ENCODE results near the gene HINFP.
"Not testable (repeated sequence)": the region's sequence is repeated elsewhere in the genome, so short reads cannot be mapped to it uniquely, and the experiment has no call there.

HINFP gene

GRCh38 chr11:119175493-119176077, 54.2 kb downstream of the HINFP start:
- Histone ChIP-seq H3K27me3 (ENCODE audit: control insufficient read depth in 1 of 2, insufficient read depth in 2 of 2, low read length in 2 of 2) (no peaks in the 10 kb centered on the region), H3K9ac (ENCODE audit: low read length in 2 of 2) (no peak overlapping the region), H3K9me3 (ENCODE audit: control insufficient read depth in 2 of 2, low read length in 2 of 2) (no peaks in the 10 kb centered on the region), H3K36me3 (ENCODE audit: control insufficient read depth in 2 of 2, insufficient read depth in 2 of 2, low read length in 2 of 2) (peaks cover 14 to 26% of the 10 kb centered on the region in 2 donors), H3K4me1 (ENCODE audit: control insufficient read depth, insufficient read depth, low read length) (no peaks in the 10 kb centered on the region), H3K4me3 (ENCODE audit: low read length in 2 of 2) (no peak overlapping the region), H3K27ac (ENCODE audit: low read length) (no peak overlapping the region)

GRCh38 chr11:119178166-119178680, 56.8 kb downstream of the HINFP start:
- no peaks in the 10 kb centered on the region for H3K4me1 ChIP-seq (ENCODE audit: control insufficient read depth, insufficient read depth, low read length)
- H3K9ac ChIP-seq (ENCODE audit: low read length in 2 of 2): no peak overlapping the region
- H3K27me3 ChIP-seq (ENCODE audit: control insufficient read depth in 1 of 2, insufficient read depth in 2 of 2, low read length in 2 of 2): no peaks in the 10 kb centered on the region
- H3K36me3 ChIP-seq (ENCODE audit: control insufficient read depth in 2 of 2, insufficient read depth in 2 of 2, low read length in 2 of 2): peaks cover 26 to 32% of the 10 kb centered on the region in 2 donors
- H3K4me3 ChIP-seq (ENCODE audit: low read length in 2 of 2): no peak overlapping the region
- H3K27ac ChIP-seq (ENCODE audit: low read length): no peak overlapping the region
- H3K9me3 ChIP-seq (ENCODE audit: control insufficient read depth in 2 of 2, low read length in 2 of 2): no peaks in the 10 kb centered on the region

GRCh38 chr11:119179342-119179741, 58.0 kb downstream of the HINFP start:
- no peaks in the 10 kb centered on the region for H3K27me3 ChIP-seq (ENCODE audit: control insufficient read depth in 1 of 2, insufficient read depth in 2 of 2, low read length in 2 of 2)
- H3K9ac ChIP-seq (ENCODE audit: low read length in 2 of 2): no peak overlapping the region
- no peak overlapping the region for H3K27ac ChIP-seq (ENCODE audit: low read length)
- no peak overlapping the region for H3K4me3 ChIP-seq (ENCODE audit: low read length in 2 of 2)
- H3K9me3 ChIP-seq (ENCODE audit: control insufficient read depth in 2 of 2, low read length in 2 of 2): no peaks in the 10 kb centered on the region
- H3K4me1 ChIP-seq (ENCODE audit: control insufficient read depth, insufficient read depth, low read length): no peaks in the 10 kb centered on the region
- H3K36me3 ChIP-seq (ENCODE audit: control insufficient read depth in 2 of 2, insufficient read depth in 2 of 2, low read length in 2 of 2): peaks cover 23 to 32% of the 10 kb centered on the region in 2 donors

- Histone ChIP-seq H3K27ac (ENCODE audit: low read length) (no peak overlapping the region), H3K9ac (ENCODE audit: low read length in 2 of 2) (no peak overlapping the region), H3K4me1 (ENCODE audit: control insufficient read depth, insufficient read depth, low read length) (no peaks in the 10 kb centered on the region), H3K36me3 (ENCODE audit: control insufficient read depth in 2 of 2, insufficient read depth in 2 of 2, low read length in 2 of 2) (peaks cover 18 to 25% of the 10 kb centered on the region in 2 donors), H3K9me3 (ENCODE audit: control insufficient read depth in 2 of 2, low read length in 2 of 2) (no peaks in the 10 kb centered on the region), H3K4me3 (ENCODE audit: low read length in 2 of 2) (no peak overlapping the region), H3K27me3 (ENCODE audit: control insufficient read depth in 1 of 2, insufficient read depth in 2 of 2, low read length in 2 of 2) (no peaks in the 10 kb centered on the region)
Observed at GRCh38 chr11:119179983-119180382, 58.6 kb downstream of the HINFP start.

- Histone ChIP-seq H3K36me3 (ENCODE audit: control insufficient read depth in 2 of 2, insufficient read depth in 2 of 2, low read length in 2 of 2) (peaks cover 16 to 23% of the 10 kb centered on the region in 2 donors), H3K27me3 (ENCODE audit: control insufficient read depth in 1 of 2, insufficient read depth in 2 of 2, low read length in 2 of 2) (peaks cover 0 to 3% of the 10 kb centered on the region in 2 donors), H3K4me1 (ENCODE audit: control insufficient read depth, insufficient read depth, low read length) (no peaks in the 10 kb centered on the region), H3K9me3 (ENCODE audit: control insufficient read depth in 2 of 2, low read length in 2 of 2) (no peaks in the 10 kb centered on the region), H3K9ac (ENCODE audit: low read length in 2 of 2) (no peak overlapping the region), H3K27ac (ENCODE audit: low read length) (no peak overlapping the region), H3K4me3 (ENCODE audit: low read length in 2 of 2) (no peak overlapping the region)
Observed at GRCh38 chr11:119180729-119181676, 59.6 kb downstream of the HINFP start.

- H3K9ac ChIP-seq (ENCODE audit: low read length in 2 of 2): no peak overlapping the region
- H3K27ac ChIP-seq (ENCODE audit: low read length): no peak overlapping the region
- no peak overlapping the region for H3K4me3 ChIP-seq (ENCODE audit: low read length in 2 of 2)
- peaks cover 4 to 6% of the 10 kb centered on the region in 2 donors for H3K27me3 ChIP-seq (ENCODE audit: control insufficient read depth in 1 of 2, insufficient read depth in 2 of 2, low read length in 2 of 2)
- no peaks in the 10 kb centered on the region for H3K9me3 ChIP-seq (ENCODE audit: control insufficient read depth in 2 of 2, low read length in 2 of 2)
- peaks cover 16 to 23% of the 10 kb centered on the region in 2 donors for H3K36me3 ChIP-seq (ENCODE audit: control insufficient read depth in 2 of 2, insufficient read depth in 2 of 2, low read length in 2 of 2)
- H3K4me1 ChIP-seq (ENCODE audit: control insufficient read depth, insufficient read depth, low read length): no peaks in the 10 kb centered on the region
Observed at GRCh38 chr11:119181677-119182412, 60.5 kb downstream of the HINFP start.

- peaks cover 16 to 19% of the 10 kb centered on the region in 2 donors for H3K36me3 ChIP-seq (ENCODE audit: control insufficient read depth in 2 of 2, insufficient read depth in 2 of 2, low read length in 2 of 2)
- H3K27me3 ChIP-seq (ENCODE audit: control insufficient read depth in 1 of 2, insufficient read depth in 2 of 2, low read length in 2 of 2); H3K4me1 ChIP-seq (ENCODE audit: control insufficient read depth, insufficient read depth, low read length); H3K9ac ChIP-seq (ENCODE audit: low read length in 2 of 2); H3K9me3 ChIP-seq (ENCODE audit: control insufficient read depth in 2 of 2, low read length in 2 of 2); H3K4me3 ChIP-seq (ENCODE audit: low read length in 2 of 2); H3K27ac ChIP-seq (ENCODE audit: low read length): not testable (repeated sequence)
Observed at GRCh38 chr11:119184399-119184798, 63.0 kb downstream of the HINFP start.

Measured in stomach smooth muscle (tissue), 2 donors.